KMS-11 (cell line): ENCODE measurements around the gene PARD3B.

Experiments
- H2AFZ ChIP-seq: fragments of 200-600 bp; sonication (generic); 2 replicates; pipeline ENCODE4 v1.6.1; 2016; ENCODE audit warnings: antibody characterized with exemption, mixed run types, low read depth
- H3K27ac ChIP-seq: fragments of 200-600 bp; sonication (generic); 2 replicates; pipeline ENCODE4 v1.6.1; 2016; ENCODE audit warnings: mild to moderate bottlenecking, mixed run types
- H3K27me3 ChIP-seq: fragments of 200-600 bp; sonication (generic); 2 replicates; pipeline ENCODE4 v1.6.1; 2017; ENCODE audit warnings: mild to moderate bottlenecking, low read depth, mixed run types, moderate library complexity; ENCODE audit not compliant: insufficient read depth
- H3K36me3 ChIP-seq: fragments of 200-600 bp; sonication (generic); 2 replicates; pipeline ENCODE4 v1.6.1; 2017; ENCODE audit warnings: mild to moderate bottlenecking, mixed run types; ENCODE audit not compliant: insufficient read depth
- H3K4me1 ChIP-seq: fragments of 200-600 bp; sonication (generic); 2 replicates; pipeline ENCODE4 v1.6.1; 2016; ENCODE audit warnings: mild to moderate bottlenecking, low read depth, mixed run types; ENCODE audit not compliant: poor library complexity, severe bottlenecking
- H3K4me2 ChIP-seq: fragments of 200-600 bp; sonication (generic); 2 replicates; pipeline ENCODE4 v1.7.0; 2016; ENCODE audit warnings: mild to moderate bottlenecking, mixed run types
- H3K4me3 ChIP-seq: fragments of 200-600 bp; sonication (generic); IDR thresholded peaks from 2 replicates; pipeline ENCODE4 v1.6.1; 2017; ENCODE audit warnings: low read depth, low read length, mixed read lengths; ENCODE audit not compliant: insufficient read depth
- H3K79me2 ChIP-seq: fragments of 200-600 bp; sonication (generic); 2 replicates; pipeline ENCODE4 v1.6.1; 2016; ENCODE audit warnings: low read depth, mixed run types; ENCODE audit not compliant: insufficient read depth
- H3K9ac ChIP-seq: fragments of 200-600 bp; sonication (generic); 2 replicates; pipeline ENCODE4 v1.6.1; 2016; ENCODE audit warnings: mild to moderate bottlenecking, mixed run types
- H4K20me1 ChIP-seq: fragments of 200-600 bp; sonication (generic); 2 replicates; pipeline ENCODE4 v1.6.1; 2016; ENCODE audit warnings: mild to moderate bottlenecking, mixed run types; ENCODE audit not compliant: insufficient read depth
- CTCF ChIP-seq: fragments of 200-600 bp; sonication (generic); conservative IDR thresholded peaks from 2 replicates; pipeline ENCODE4 v1.6.1; 2017; ENCODE audit warnings: low read depth, mild to moderate bottlenecking, antibody characterized with exemption, low read length, moderate library complexity, mixed read lengths

The PARD3B gene

DNA sequence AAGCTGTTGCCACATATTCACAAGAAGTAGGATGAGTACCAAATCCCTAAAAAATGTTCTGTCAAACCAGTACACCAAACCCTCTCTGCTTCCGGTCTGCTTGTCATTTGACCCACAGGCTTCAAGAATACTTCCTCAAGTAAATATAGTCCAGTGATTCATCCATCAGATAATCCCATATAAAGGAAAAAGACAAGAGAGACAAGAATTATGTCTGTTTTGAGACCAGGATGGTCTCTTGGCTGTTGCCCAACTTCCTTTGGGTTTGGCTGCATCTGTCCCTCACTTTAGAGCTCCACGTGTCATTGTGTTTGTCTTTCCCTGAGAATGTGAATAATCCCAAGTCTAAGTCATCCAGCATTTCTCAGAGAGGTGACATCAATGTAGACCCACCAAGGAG, 1045.5 kb downstream of the PARD3B start:
- Histone ChIP-seq H3K4me2 (no peak overlapping the region), H3K27ac (no peak overlapping the region), H3K36me3 (no peaks in the 10 kb centered on the region), H3K4me3 (no peak overlapping the region), H3K4me1 (no peaks in the 10 kb centered on the region), H3K27me3 (no peaks in the 10 kb centered on the region), H2AFZ (no peak overlapping the region), H3K9ac (no peak overlapping the region), H3K79me2 (no peaks in the 10 kb centered on the region), H4K20me1 (no peaks in the 10 kb centered on the region)
- no peak for TF ChIP-seq CTCF

GRCh38 chr2:205593891-205594290, 1048.6 kb downstream of the PARD3B start:
- H2AFZ ChIP-seq: no peak overlapping the region
- no peak overlapping the region for H3K27ac ChIP-seq
- TF ChIP-seq CTCF: no peak
- H3K79me2 ChIP-seq: no peaks in the 10 kb centered on the region
- no peaks in the 10 kb centered on the region for H3K27me3 ChIP-seq
- no peaks in the 10 kb centered on the region for H3K36me3 ChIP-seq
- no peak overlapping the region for H3K9ac ChIP-seq
- no peak overlapping the region for H3K4me2 ChIP-seq
- H3K4me1 ChIP-seq: no peaks in the 10 kb centered on the region
- no peaks in the 10 kb centered on the region for H4K20me1 ChIP-seq
- H3K4me3 ChIP-seq: no peak overlapping the region

DNA sequence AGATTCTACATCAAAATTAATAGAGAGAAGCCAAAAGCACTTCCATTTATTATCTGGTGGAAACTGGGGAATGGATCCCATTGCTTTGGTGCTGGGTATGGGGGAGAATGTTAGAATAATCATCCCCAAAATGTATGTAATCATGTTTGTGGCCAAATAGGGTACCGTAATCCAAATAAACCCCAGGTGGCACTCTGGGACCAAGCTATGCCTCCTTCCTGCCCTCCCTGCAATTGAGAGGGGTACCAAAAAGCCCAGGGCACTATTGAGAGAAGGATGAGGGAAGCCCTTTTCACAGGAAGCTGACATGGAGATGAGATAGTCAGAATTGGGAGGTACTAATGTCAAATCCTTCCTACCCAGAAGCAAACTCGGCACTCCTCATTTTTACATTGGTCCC, 1051.3 kb downstream of the PARD3B start:
- H3K27ac ChIP-seq: no peak overlapping the region
- TF ChIP-seq CTCF: no peak
- no peak overlapping the region for H3K4me3 ChIP-seq
- no peaks in the 10 kb centered on the region for H3K27me3 ChIP-seq
- H3K4me2 ChIP-seq: no peak overlapping the region
- no peaks in the 10 kb centered on the region for H4K20me1 ChIP-seq
- H2AFZ ChIP-seq: no peak overlapping the region
- no peak overlapping the region for H3K9ac ChIP-seq
- H3K79me2 ChIP-seq: no peaks in the 10 kb centered on the region
- H3K4me1 ChIP-seq: no peaks in the 10 kb centered on the region
- H3K36me3 ChIP-seq: no peaks in the 10 kb centered on the region

- Histone ChIP-seq H2AFZ (no peak overlapping the region), H3K79me2 (no peaks in the 10 kb centered on the region), H4K20me1 (no peaks in the 10 kb centered on the region), H3K27me3 (no peaks in the 10 kb centered on the region), H3K4me2 (no peak overlapping the region), H3K36me3 (no peaks in the 10 kb centered on the region), H3K27ac (no peak overlapping the region), H3K4me1 (no peaks in the 10 kb centered on the region), H3K9ac (no peak overlapping the region), H3K4me3 (no peak overlapping the region)
- TF ChIP-seq CTCF: no peak
Observed at GRCh38 chr2:205605638-205606304, 1060.5 kb downstream of the PARD3B start.
